MCF 10A (cell line): ENCODE results near the gene SMCHD1. TPM values are rescaled to one million over a fixed set of nuclear protein-coding genes. Genes with fewer than 3 reads are reported as not detected.

ENCODE experiments used
- BruUV-seq: library from RNA; stranded (reverse); fragments of 400-500 nt; replicated peaks from 2 replicates; lab custom pipeline; 2021; lab: Mats Ljungman, UMichigan
- CTCF ChIA-PET: fragments of 300-600 bp; sonication (Branson Sonifier 250); formaldehyde crosslinking; extraction: SDS; loops from one replicate; lab custom pipeline; 2021; ENCODE audit warnings: antibody characterized with exemption, inconsistent platforms; lab: Yijun Ruan, JAX
- POLR2A ChIA-PET: fragments of 300-600, 350-650 bp; sonication (Branson Sonifier 250); formaldehyde crosslinking; extraction: SDS; loops from one replicate; lab custom pipeline; 2020; ENCODE audit warnings: antibody characterized with exemption, inconsistent platforms; lab: Yijun Ruan, JAX
- DNase-seq: peaks from one replicate; pipeline ENCODE4 v3.0.0-alpha.2; 2018; ENCODE audit not compliant: unreplicated experiment
- H3K27ac Mint-ChIP-seq: one replicate; pipeline ENCODE4 v1.8.0; 2022; ENCODE audit warnings: mild to moderate bottlenecking, low read depth, mixed read lengths; ENCODE audit not compliant: unreplicated experiment
- H3K27me3 Mint-ChIP-seq: one replicate; pipeline ENCODE4 v1.8.0; 2022; ENCODE audit warnings: mixed read lengths; ENCODE audit not compliant: insufficient read depth, unreplicated experiment
- H3K36me3 Mint-ChIP-seq: one replicate; pipeline ENCODE4 v1.8.0; 2022; ENCODE audit warnings: mild to moderate bottlenecking, moderate library complexity, mixed read lengths; ENCODE audit not compliant: insufficient read depth, unreplicated experiment
- H3K4me1 Mint-ChIP-seq: one replicate; pipeline ENCODE4 v1.8.0; 2022; ENCODE audit warnings: mixed read lengths; ENCODE audit not compliant: insufficient read depth, unreplicated experiment
- H3K4me3 Mint-ChIP-seq: one replicate; pipeline ENCODE4 v1.8.0; 2022; ENCODE audit warnings: mild to moderate bottlenecking, moderate library complexity, mixed read lengths; ENCODE audit not compliant: unreplicated experiment
- H3K9me3 Mint-ChIP-seq: one replicate; pipeline ENCODE4 v1.8.0; 2022; ENCODE audit warnings: mixed read lengths; ENCODE audit not compliant: unreplicated experiment
- CTCF ChIP-seq: fragments of 200-600 bp; IDR thresholded peaks from one replicate; pipeline ENCODE4 v1.8.0; 2022; ENCODE audit warnings: antibody characterized with exemption, mild to moderate bottlenecking; ENCODE audit not compliant: unreplicated experiment
- intact Hi-C: fragments of 100-400 bp; cut with micrococcal nuclease; formaldehyde crosslinking; loops from 2 replicates; pipeline ENCODE4 v1.14.1; 2022
- total RNA-seq: library from RNA; stranded (reverse); gene quantifications from 2 replicates; pipeline ENCODE4 v1.2.3, GENCODE V29; 2022

SMCHD1 gene
- total RNA-seq, 1 experiment from 2014 or later: 50.7 TPM

GRCh38 chr18:2651981-2652380 is 3.5 kb upstream of the SMCHD1 start:
- no peak for DNase-seq
- no peak for TF ChIP-seq CTCF
- ChIA-PET CTCF (no interaction called here), POLR2A (interaction anchor here (1.0 to 1.9 kb wide), 3 partner anchors 15 to 63 kb away, joined by 3 to 4 read pairs (median 4); no protein-coding TSS in a partner anchor)
- Mint-ChIP-seq H3K4me3 (no peak overlapping the region), H3K4me1 (peaks cover 8% of the 10 kb centered on the region), H3K36me3 (no peaks in the 10 kb centered on the region), H3K27me3 (no peaks in the 10 kb centered on the region), H3K9me3 (no peaks in the 10 kb centered on the region), H3K27ac (no peak overlapping the region)
- no TSS peak for BruUV-seq
- intact Hi-C loops: no loop called here

- intact Hi-C loops: no loop called here
- no peak for TF ChIP-seq CTCF
Measured at GRCh38 chr18:2653467-2653866, 2.1 kb upstream of the SMCHD1 start.

GRCh38 chr18:2654169-2654927 is 1.2 kb upstream of the SMCHD1 start:
- BruUV-seq: TSS peak; percentile 64
- ChIA-PET POLR2A (interaction anchor here (0.6 to 5.5 kb wide), 13 partner anchors 12 to 105 kb away, joined by 3 to 192 read pairs (median 5); partner anchors contain the start of genes METTL4 and NDC80), CTCF (no interaction called here)
- Mint-ChIP-seq H3K4me3 (peak overlapping the region; percentile 86), H3K9me3 (no peaks in the 10 kb centered on the region), H3K27me3 (no peaks in the 10 kb centered on the region), H3K36me3 (peaks cover 2% of the 10 kb centered on the region), H3K27ac (peak overlapping the region; percentile 91), H3K4me1 (peaks cover 20% of the 10 kb centered on the region)
- intact Hi-C loops: no loop called here
- no peak for TF ChIP-seq CTCF
- DNase-seq: no peak

More at GRCh38 chr18:2653467-2653866, 2.1 kb upstream of the SMCHD1 start:
- no TSS peak for BruUV-seq
- Mint-ChIP-seq H3K4me1 (peaks cover 17% of the 10 kb centered on the region), H3K36me3 (no peaks in the 10 kb centered on the region), H3K9me3 (no peaks in the 10 kb centered on the region), H3K27me3 (no peaks in the 10 kb centered on the region), H3K27ac (no peak overlapping the region), H3K4me3 (no peak overlapping the region)
- no peak for DNase-seq
- ChIA-PET CTCF (interaction anchor here (0.7 kb wide), 1 partner anchor 25 kb away, joined by 3 read pairs; no protein-coding TSS in a partner anchor), POLR2A (interaction anchor here (1.0 to 1.3 kb wide), 2 partner anchors 49 to 80 kb away, joined by 4 to 5 read pairs; no protein-coding TSS in a partner anchor)

GRCh38 chr18:2654928-2655177 is 673 bp upstream of the SMCHD1 start:
- no peaks in the 10 kb centered on the region for H3K9me3 Mint-ChIP-seq
- POLR2A ChIA-PET: interaction anchor here (0.6 to 5.5 kb wide), 15 partner anchors 12 to 607 kb away, joined by 3 to 192 read pairs (median 8); partner anchors contain the start of genes METTL4, MYL12B and NDC80
- peaks cover 21% of the 10 kb centered on the region for H3K4me1 Mint-ChIP-seq
- H3K4me3 Mint-ChIP-seq: peak overlapping the region; percentile 86
- intact Hi-C loops: loop anchor here (1.0 to 5.0 kb wide), 2 partner anchors 48 to 85 kb away; no protein-coding TSS in a partner anchor
- CTCF ChIA-PET: interaction anchor here (0.6 kb wide), 1 partner anchor 78 kb away, joined by 3 read pairs; no protein-coding TSS in a partner anchor
- TF ChIP-seq CTCF: no peak
- no TSS peak for BruUV-seq
- peak overlapping the region; percentile 91 for H3K27ac Mint-ChIP-seq
- DNase-seq: no peak
- no peaks in the 10 kb centered on the region for H3K27me3 Mint-ChIP-seq
- peaks cover 7% of the 10 kb centered on the region for H3K36me3 Mint-ChIP-seq
